HEK293 (cell line): ENCODE results near the gene MCTP1.

Experiments
- CTCF ChIA-PET: fragments of 350-600 bp; formaldehyde crosslinking; extraction: SDS; loops from one replicate; lab custom pipeline; 2021; ENCODE audit warnings: antibody characterized with exemption; lab: Yijun Ruan, JAX
- POLR2A ChIA-PET: fragments of 300-600 bp; formaldehyde crosslinking; extraction: SDS; loops from one replicate; lab custom pipeline; 2020; ENCODE audit warnings: antibody characterized with exemption, inconsistent platforms; lab: Yijun Ruan, JAX
- H3K27ac ChIP-seq: fragments of 200-500 bp; sonication (Bioruptor generic); 2 replicates; pipeline ENCODE4 v1.5.1; 2014; ENCODE audit warnings: low read depth, low read length, control low read depth, inconsistent platforms; ENCODE audit errors: extremely low read depth
- H3K36me3 ChIP-seq, 2 experiments: fragments of 200-500 bp in 1 of 2; sonication (Bioruptor generic) in 1 of 2; 1 replicate in 1 of 2; 2 replicates in 1 of 2; pipeline ENCODE4 v1.5.1; 2014 to 2017; ENCODE audit warnings: inconsistent platforms in 2 of 2, low read length in 2 of 2; ENCODE audit not compliant: control insufficient read depth in 2 of 2, insufficient read depth in 1 of 2
- H3K4me1 ChIP-seq: fragments of 200-500 bp; sonication (Bioruptor generic); 2 replicates; pipeline ENCODE4 v1.5.1; 2014; ENCODE audit warnings: mild to moderate bottlenecking, low read length, inconsistent platforms; ENCODE audit not compliant: control insufficient read depth, insufficient read depth
- H3K4me3 ChIP-seq: 2 replicates; pipeline ENCODE4 v1.5.1; 2011; ENCODE audit warnings: low read depth, mild to moderate bottlenecking, control low read depth, low read length, moderate library complexity
- H3K9me3 ChIP-seq: fragments of 200-500 bp; sonication (Bioruptor generic); 2 replicates; pipeline ENCODE4 v1.5.1; 2014; ENCODE audit warnings: low read depth, low read length, inconsistent platforms; ENCODE audit not compliant: control insufficient read depth, insufficient read depth
- AEBP2 ChIP-seq: fragments of 450-650 bp; formaldehyde crosslinking; IDR thresholded peaks from 2 replicates; pipeline ENCODE4 v1.5.1; 2016; ENCODE audit warnings: missing biosample characterization, missing genetic modification characterization, borderline replicate concordance
- FEZF1 ChIP-seq: fragments of 450-650 bp; formaldehyde crosslinking; IDR thresholded peaks from 2 replicates; pipeline ENCODE4 v1.5.1; 2016; ENCODE audit warnings: missing biosample characterization, missing genetic modification characterization
- KLF1 ChIP-seq: fragments of 450-650 bp; formaldehyde crosslinking; IDR thresholded peaks from 2 replicates; pipeline ENCODE4 v1.5.1; 2016; ENCODE audit warnings: missing biosample characterization, missing genetic modification characterization
- KLF8 ChIP-seq: fragments of 450-650 bp; formaldehyde crosslinking; IDR thresholded peaks from 2 replicates; pipeline ENCODE4 v1.5.1; 2016; ENCODE audit warnings: missing biosample characterization, missing genetic modification characterization
- MZF1 ChIP-seq: fragments of 450-650 bp; formaldehyde crosslinking; IDR thresholded peaks from 2 replicates; pipeline ENCODE4 v1.5.1; 2017; ENCODE audit warnings: missing biosample characterization, missing genetic modification characterization, borderline replicate concordance
- OVOL3 ChIP-seq: fragments of 450-650 bp; formaldehyde crosslinking; IDR thresholded peaks from 2 replicates; pipeline ENCODE4 v1.5.1; 2016; ENCODE audit warnings: missing biosample characterization, missing genetic modification characterization
- WT1 ChIP-seq: fragments of 450-650 bp; formaldehyde crosslinking; IDR thresholded peaks from 2 replicates; pipeline ENCODE4 v1.5.1; 2016; ENCODE audit warnings: missing biosample characterization, missing genetic modification characterization
- ZBTB49 ChIP-seq: fragments of 450-650 bp; formaldehyde crosslinking; IDR thresholded peaks from 2 replicates; pipeline ENCODE4 v1.5.1; 2016; ENCODE audit warnings: missing biosample characterization, missing genetic modification characterization, low read depth
- ZEB2 ChIP-seq: fragments of 450-650 bp; formaldehyde crosslinking; IDR thresholded peaks from 2 replicates; pipeline ENCODE4 v1.5.1; 2016; ENCODE audit warnings: missing biosample characterization, missing genetic modification characterization
- ZIC2 ChIP-seq: fragments of 450-650 bp; formaldehyde crosslinking; IDR thresholded peaks from 2 replicates; pipeline ENCODE4 v1.5.1; 2016; ENCODE audit warnings: missing biosample characterization, missing genetic modification characterization
- ZNF10 ChIP-seq: fragments of 450-650 bp; formaldehyde crosslinking; IDR thresholded peaks from 2 replicates; pipeline ENCODE4 v1.5.1; 2017; ENCODE audit warnings: missing biosample characterization, missing genetic modification characterization
- ZNF112 ChIP-seq: fragments of 450-650 bp; formaldehyde crosslinking; IDR thresholded peaks from 2 replicates; pipeline ENCODE4 v1.5.0; 2017; ENCODE audit warnings: missing biosample characterization, missing genetic modification characterization
- ZNF202 ChIP-seq: fragments of 450-650 bp; formaldehyde crosslinking; IDR thresholded peaks from 2 replicates; pipeline ENCODE4 v1.5.1; 2016; ENCODE audit warnings: missing biosample characterization, missing genetic modification characterization, borderline replicate concordance
- ZNF214 ChIP-seq: fragments of 450-650 bp; formaldehyde crosslinking; IDR thresholded peaks from 2 replicates; pipeline ENCODE4 v1.5.1; 2017; ENCODE audit warnings: missing biosample characterization, mild to moderate bottlenecking, missing genetic modification characterization, borderline replicate concordance
- ZNF362 ChIP-seq: fragments of 450-650 bp; formaldehyde crosslinking; IDR thresholded peaks from 2 replicates; pipeline ENCODE4 v1.5.1; 2016; ENCODE audit warnings: missing biosample characterization, missing genetic modification characterization
- ZNF514 ChIP-seq: fragments of 450-650 bp; formaldehyde crosslinking; IDR thresholded peaks from 2 replicates; pipeline ENCODE4 v1.5.1; 2016; ENCODE audit warnings: missing biosample characterization, missing genetic modification characterization
- ZNF530 ChIP-seq: fragments of 450-650 bp; formaldehyde crosslinking; IDR thresholded peaks from 2 replicates; pipeline ENCODE4 v1.5.1; 2016; ENCODE audit warnings: low read depth, missing biosample characterization, missing genetic modification characterization
- ZNF624 ChIP-seq: fragments of 450-650 bp; formaldehyde crosslinking; IDR thresholded peaks from 2 replicates; pipeline ENCODE4 v1.5.1; 2017; ENCODE audit warnings: missing biosample characterization, missing genetic modification characterization
- ZNF654 ChIP-seq: fragments of 450-650 bp; formaldehyde crosslinking; IDR thresholded peaks from 2 replicates; pipeline ENCODE4 v1.5.1; 2016; ENCODE audit warnings: low read depth, missing biosample characterization, missing genetic modification characterization
- ZNF692 ChIP-seq: fragments of 450-650 bp; formaldehyde crosslinking; IDR thresholded peaks from 2 replicates; pipeline ENCODE4 v1.5.1; 2016; ENCODE audit warnings: missing biosample characterization, missing genetic modification characterization
- ZNF701 ChIP-seq: fragments of 450-650 bp; formaldehyde crosslinking; IDR thresholded peaks from 2 replicates; pipeline ENCODE4 v1.5.1; 2016; ENCODE audit warnings: missing biosample characterization, missing genetic modification characterization
- ZNF837 ChIP-seq: fragments of 450-650 bp; formaldehyde crosslinking; IDR thresholded peaks from 2 replicates; pipeline ENCODE4 v1.5.1; 2016; ENCODE audit warnings: missing biosample characterization, missing genetic modification characterization

Gene MCTP1

GRCh38 chr5:94675965-94676618 is 608.8 kb downstream of the MCTP1 start (continued):
- TF ChIP-seq FEZF1 (tag by site-specific recombination) (no peak), ZNF530 (tag by site-specific recombination) (no peak), OVOL3 (tag by site-specific recombination) (no peak), ZNF701 (tag by site-specific recombination) (no peak), ZNF514 (tag by site-specific recombination) (no peak), WT1 (no peak), ZBTB49 (tag by site-specific recombination) (no peak), ZNF202 (tag by site-specific recombination) (no peak), KLF8 (tag by site-specific recombination) (no peak)

- H3K36me3 ChIP-seq = peaks cover 10 to 27% of the 10 kb centered on the region in 2 experiments
- no peak overlapping the region for H3K27ac ChIP-seq
- H3K4me3 ChIP-seq = no peak overlapping the region
- H3K4me1 ChIP-seq = peaks cover 4% of the 10 kb centered on the region; the same call in 1 of the 2 replicates
- TF ChIP-seq ZNF214 (tag by site-specific recombination) (no peak), ZNF362 (tag by site-specific recombination) (no peak), ZNF112 (tag by site-specific recombination) (no peak), ZNF701 (tag by site-specific recombination) (no peak), ZNF624 (tag by site-specific recombination) (no peak), AEBP2 (no peak), ZNF692 (tag by site-specific recombination) (no peak), ZNF654 (tag by site-specific recombination) (no peak), ZNF837 (tag by site-specific recombination) (no peak), MZF1 (tag by site-specific recombination) (no peak), KLF1 (tag by site-specific recombination) (no peak), ZNF10 (no peak), ZIC2 (tag by site-specific recombination) (no peak), ZEB2 (tag by site-specific recombination) (no peak)
- H3K9me3 ChIP-seq = no peaks in the 10 kb centered on the region
- ChIA-PET POLR2A (no interaction called here), CTCF (no interaction called here)
Measured at GRCh38 chr5:94674490-94675382, 610.2 kb downstream of the MCTP1 start.
